Jurkat, Clone E6-1 (cell line): Measurements from ENCODE around the gene SPAG16. TPM values are rescaled to one million over a fixed set of nuclear protein-coding genes. Genes with fewer than 3 reads are reported as not detected.

Source experiments
- DNase-seq: peaks from one replicate; pipeline ENCODE4 v3.0.0-alpha.2; 2011; ENCODE audit warnings: low read depth, low spot score
- H3K4me3 ChIP-seq: 2 replicates; pipeline ENCODE4 v1.5.1; 2011; ENCODE audit warnings: mild to moderate bottlenecking, low read length, control low read depth, moderate library complexity
- polyA plus RNA-seq: library from polyadenylated mRNA; unstranded; fragments of >200 nt; gene quantifications from one replicate; pipeline ENCODE4 v1.2.1, GENCODE V29; 2012; ENCODE audit warnings: missing spikeins; ENCODE audit not compliant: insufficient read length, insufficient read depth

SPAG16 gene
- polyA plus RNA-seq: 9.9 TPM

DNA sequence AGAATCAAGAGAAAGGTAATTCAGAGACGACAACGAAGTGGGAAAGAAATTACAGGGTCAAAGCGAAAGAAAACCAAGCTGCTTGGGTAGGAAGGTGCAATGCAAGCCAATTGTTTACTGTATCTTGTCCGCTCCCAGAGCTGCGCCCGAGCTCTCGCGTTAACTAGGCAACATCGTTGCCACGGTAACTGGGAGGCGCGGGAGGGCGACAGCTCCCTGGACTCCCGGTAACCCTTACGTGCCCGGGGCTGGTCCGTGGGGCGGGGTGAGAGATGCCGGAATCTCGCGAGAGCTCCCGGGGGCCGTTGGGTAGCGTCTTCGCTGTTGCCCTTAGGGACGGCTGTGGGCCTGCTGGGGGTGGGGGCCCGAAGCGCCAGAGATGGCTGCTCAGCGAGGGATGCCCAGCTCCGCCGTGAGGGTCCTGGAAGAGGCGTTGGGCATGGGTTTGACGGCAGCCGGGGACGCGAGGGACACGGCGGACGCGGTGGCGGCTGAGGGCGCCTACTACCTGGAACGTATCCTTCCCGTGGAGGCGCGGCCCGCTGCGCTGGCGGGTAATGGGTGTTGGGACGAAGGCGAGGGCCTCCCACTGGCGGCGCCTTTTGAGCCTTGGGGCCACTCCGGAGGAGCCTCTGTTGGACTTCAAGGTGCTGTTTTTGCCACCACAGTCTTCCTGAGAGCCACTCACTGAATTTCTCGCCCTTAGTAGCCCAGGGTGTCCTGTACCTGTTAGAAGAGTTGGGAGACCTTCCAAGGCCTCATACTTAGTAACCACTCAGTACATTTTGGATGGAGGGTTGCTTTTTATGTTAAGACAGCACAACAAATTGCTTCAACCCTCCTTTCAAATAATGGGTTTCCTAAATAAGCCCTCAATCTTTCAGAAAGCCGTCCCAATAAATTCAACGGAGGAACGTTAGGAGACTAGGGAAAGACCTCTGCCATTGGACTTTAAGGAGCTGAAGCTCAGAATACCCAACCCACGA, at the start of gene SPAG16:
SPAG16 (plus strand) TSS at position 360 of the 986 bp plus-strand sequence.
- peak; percentile 90 for DNase-seq
- H3K4me3 ChIP-seq: peak within 1 kb of the TSS; percentile 56

DNA sequence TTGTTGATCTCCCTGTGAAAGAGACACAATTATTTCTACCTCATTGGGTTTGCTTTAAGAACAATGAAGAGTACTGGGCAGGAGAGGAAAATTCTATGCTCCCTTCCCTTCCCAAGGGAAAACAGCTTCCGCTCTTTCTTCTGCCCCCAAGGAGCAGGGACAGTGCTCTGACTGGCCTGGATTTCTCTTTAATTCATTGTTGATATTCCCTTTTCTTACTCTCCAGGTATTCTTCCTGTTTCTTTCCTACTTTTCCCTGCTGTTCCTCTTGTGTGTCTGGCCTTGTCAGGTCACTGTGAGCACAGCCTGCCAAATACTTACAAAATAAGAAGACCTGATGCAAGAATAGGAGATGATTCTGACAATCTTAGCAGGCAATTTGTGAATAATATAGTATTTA, 49.6 kb upstream of the SPAG16 start:
- no peak for DNase-seq
- H3K4me3 ChIP-seq: no peak overlapping the region

DNA sequence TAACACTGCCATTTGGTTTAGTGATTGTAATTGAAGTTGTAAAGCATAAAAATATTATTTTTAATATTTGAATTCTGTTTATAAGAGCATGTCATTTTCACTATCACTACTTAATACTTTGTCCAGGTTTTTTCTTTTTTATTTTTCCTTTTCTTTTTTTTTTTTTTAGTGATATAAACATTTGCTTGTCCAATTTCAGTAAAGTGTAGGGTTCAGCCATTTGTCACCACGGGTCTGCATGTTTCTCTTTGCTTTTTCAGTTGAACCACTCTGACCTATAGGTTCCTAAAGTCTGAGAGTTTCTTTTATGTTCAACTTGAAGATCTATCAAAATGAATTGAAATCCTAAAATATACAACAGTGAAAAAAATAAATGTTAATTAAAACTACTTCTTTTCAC, 48.5 kb upstream of the SPAG16 start:
- no peak overlapping the region for H3K4me3 ChIP-seq

DNA sequence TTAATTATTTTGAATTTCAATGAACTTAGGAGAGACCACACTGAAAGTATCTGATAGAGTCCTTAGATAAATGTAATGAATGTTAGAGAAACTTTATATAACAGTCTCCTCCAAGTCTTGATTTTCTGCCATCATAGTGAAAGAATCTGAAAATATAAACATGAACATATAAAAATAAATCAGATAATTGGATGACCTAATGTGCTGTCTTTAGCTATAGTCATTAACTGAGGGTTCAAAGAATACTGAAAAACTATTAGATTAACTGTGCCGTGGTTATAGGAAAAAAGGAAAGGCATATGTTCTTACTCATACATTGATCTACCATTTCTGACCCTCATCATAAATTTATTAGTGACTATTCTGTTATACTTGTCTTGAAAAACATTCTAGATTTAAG, 47.0 kb upstream of the SPAG16 start:
- H3K4me3 ChIP-seq: peak overlapping the region; percentile 29
- DNase-seq: no peak

More for the DNA sequence above, 48.5 kb upstream of the SPAG16 start:
- no peak for DNase-seq

DNA sequence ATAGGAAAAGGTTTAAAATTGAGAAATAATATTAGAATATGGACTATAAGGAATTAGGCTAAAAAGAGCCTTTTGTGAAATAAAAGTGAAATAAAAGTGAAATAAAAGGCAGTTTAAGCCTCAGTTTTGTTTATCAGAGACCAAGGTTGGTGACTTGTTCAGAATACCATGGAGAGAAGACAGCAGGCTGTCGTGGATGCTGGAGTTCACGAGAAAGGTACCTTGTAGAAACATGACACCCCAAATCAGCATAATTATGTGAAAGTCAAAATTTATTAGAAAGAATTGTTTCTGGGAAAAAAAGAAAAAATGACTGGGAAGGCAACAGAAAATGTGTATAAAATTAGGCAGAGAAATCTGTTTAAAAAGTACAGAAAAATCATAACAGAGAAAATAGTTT, 46.5 kb upstream of the SPAG16 start:
- DNase-seq: no peak
- H3K4me3 ChIP-seq: peak overlapping the region; percentile 29

DNA sequence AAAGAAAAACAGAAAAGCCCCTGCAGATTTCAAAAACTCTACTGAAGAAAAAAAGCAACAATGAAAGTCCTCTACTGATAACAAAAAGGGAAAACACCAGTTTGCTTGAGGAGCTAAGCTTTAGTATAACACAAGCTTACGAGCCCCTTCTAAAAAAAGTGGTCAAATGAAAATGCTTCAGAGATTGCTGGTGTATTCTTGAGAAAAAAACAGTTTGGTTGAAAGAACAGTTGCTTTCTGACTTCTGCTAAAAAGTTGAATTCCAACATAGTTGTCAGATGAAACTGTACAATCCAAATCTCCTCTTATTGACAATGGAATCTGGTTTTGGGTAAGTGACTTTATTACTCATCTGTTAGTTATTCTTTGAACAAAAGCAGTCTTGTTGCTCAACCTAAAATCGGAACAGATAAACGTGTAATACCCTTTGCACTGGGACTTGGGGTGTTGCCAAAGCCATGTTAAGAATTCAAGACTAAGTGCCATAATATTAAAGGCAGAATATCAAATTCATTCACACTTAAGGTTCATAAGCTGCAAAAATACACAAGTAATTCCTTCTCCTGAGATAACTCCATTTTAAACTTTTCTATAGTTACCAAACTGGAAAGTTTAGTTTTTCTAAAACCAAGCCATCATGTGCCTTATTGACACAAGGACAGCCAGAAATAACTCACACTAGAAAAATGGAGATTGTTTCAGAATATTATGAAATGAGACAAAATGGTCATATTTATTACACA, 45.3 kb upstream of the SPAG16 start:
- H3K4me3 ChIP-seq: peak overlapping the region; percentile 29
- peak; percentile 81 for DNase-seq

DNA sequence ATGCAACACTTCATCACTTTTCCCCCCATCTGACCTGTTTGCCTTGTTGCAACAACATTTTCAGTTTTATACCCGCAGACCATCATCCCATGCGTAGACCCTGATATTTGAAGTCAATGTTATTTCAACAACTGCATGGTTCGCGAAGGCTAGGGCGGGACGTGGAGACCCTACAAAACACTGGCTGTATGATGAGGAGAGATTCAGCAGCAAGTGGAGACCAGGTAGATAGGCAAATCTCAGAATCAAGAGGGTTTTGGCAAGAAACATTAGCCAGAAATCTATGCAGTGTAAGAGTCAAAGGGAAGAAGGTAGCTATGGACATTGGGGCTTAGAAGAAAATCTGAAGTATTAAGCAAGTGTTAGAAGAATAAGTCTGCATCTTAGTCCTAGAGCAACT, 42.4 kb upstream of the SPAG16 start:
- H3K4me3 ChIP-seq: no peak overlapping the region
- DNase-seq: no peak

DNA sequence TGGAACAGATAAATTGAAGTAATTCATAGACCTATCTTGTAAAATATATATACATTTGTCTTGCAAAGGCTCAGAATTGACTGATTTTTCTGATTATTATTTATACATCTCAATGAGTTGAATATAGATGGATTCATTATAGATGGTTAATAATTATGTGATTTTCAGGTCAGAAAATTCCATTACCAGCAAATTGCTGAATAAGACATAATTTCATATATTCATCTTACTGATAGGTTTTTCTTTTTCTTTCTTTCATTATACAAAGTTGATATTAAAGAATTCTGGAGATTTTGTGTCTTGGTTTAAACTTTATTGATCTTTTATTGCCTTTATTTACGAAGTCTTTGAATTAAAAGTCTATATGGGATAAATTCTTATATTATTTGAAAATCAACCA, 41.6 kb upstream of the SPAG16 start:
- DNase-seq: no peak
- H3K4me3 ChIP-seq: no peak overlapping the region

DNA sequence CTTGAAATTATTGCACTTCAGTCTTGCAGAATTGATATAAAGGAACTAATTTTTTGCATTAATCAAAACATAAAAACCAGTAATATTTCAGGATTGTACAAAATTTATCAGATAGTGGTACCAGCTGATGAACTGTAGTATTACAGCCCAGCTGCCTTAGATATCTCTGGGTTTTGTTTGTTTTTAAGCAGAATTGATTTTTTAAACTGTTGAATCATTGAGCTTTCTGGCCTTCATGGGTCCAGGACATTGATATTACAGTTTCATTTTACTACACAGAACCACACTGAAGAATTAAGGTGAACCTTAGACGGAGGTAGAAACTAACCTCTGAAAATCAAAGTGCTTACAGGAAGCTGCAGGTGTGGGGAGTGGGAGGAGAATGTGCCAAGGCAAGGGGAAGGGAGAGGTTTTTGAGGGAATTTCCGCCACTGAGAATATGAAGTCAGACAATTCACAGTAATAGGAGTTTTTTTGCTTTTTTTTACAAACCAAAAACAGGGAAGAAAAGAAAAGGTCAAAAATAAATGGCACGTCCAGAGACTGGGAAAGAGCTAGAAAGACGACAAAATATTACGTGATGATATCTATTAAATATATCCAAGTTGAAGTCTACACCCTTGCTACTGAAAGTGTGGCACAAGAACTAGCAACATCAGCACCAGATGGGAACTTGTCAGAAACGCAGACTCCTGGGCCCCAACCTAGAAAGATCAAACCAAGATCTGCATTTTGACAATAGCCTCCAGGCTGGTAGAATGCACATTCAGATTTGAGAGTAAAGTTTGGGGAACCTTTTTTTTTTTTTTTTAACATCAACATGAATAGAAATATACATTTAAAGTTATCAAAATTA, 40.8 kb upstream of the SPAG16 start:
- DNase-seq: peak; percentile 75
- H3K4me3 ChIP-seq: peak overlapping the region; percentile 9

DNA sequence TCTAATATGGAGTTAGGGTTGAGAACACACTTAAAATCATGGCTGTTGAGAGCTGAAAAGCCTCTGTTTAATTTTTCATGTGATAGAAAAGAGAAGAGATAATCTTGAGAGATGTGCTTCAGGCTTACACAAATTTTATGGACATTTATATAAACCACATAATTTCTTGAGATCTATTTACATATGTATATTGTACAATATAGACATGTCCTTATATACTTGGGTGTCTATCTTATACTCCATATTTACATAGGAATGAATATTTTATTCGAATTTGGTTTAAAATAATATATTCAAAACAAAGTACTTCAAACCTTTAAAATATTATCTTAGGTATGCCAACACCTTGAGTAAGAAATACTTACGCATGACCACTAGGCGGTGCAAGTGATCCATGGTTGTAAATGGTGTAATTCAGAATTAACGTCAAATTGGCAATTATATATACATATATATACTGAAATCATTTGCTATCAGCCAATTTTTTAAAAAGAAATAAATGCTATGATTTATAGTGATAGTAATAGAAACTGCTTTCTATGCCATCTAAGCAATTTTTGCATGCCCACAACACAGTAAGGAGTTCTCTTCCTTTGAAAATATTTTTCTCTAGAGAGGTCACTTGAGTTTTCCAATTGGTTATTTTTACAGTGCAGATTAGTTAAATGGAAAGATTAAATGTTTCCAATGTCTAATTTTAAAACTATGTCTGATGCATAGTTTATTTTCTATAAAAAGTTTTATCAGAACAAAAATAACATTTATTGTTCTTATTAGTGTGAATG, 37.6 kb upstream of the SPAG16 start:
- no peak overlapping the region for H3K4me3 ChIP-seq
- DNase-seq: no peak

DNA sequence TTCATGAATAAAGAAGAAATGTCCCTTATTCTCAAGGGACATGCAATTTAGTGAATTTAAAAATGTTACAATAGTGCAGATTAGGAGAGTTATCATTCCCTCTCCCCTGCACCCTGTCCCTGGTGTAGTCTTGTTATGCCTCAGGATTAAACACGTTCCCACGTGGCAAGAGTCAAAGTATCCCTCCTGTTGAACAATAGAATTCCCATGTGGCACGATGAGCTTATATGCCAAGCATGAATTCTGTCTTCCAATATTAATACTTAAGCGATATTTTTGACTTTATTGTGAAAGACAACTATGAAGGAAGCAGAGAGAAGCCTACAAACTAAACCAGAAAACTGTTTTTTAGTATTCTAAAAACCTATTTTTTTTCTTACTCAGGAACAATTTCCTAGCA, 36.7 kb upstream of the SPAG16 start:
- no peak for DNase-seq
- H3K4me3 ChIP-seq: no peak overlapping the region

DNA sequence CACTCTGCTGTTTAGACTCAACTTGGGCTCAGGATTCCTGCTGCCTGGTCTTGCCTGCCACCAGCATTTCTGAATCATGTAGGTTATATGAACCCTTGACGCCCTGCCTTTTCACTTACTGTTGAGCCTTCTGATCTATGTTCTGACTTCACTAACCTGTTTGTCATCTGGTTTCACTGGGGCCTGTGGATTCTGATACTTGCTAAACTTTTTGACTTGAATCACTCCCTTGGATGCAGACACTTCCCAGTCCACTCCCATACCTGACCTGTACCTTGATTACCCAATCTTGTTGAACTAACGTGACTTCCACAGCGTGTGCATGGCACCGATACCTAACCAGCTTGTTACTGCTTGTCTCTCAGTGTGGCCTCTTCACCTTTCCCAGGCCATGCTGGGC, 35.6 kb upstream of the SPAG16 start:
- H3K4me3 ChIP-seq: no peak overlapping the region
- no peak for DNase-seq

DNA sequence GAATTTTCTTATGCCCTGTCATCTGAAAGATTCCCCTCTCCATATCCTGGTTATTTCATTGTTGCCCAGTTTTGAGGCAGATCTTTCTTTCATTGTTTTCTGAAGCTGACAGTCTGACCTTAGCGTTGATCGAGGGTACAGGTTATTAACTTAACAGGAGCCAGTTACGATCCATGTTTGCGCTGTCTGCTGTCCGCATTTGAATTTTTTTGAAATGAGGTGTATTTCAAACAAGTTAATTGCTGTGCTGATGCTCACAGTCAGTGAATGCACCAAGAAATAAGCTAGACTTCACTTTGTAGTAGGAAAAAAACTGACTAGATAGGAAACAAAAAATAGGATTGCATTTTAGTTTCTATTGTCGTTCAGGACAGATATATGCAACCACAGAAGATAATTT, 34.8 kb upstream of the SPAG16 start:
- DNase-seq: no peak
- no peak overlapping the region for H3K4me3 ChIP-seq

DNA sequence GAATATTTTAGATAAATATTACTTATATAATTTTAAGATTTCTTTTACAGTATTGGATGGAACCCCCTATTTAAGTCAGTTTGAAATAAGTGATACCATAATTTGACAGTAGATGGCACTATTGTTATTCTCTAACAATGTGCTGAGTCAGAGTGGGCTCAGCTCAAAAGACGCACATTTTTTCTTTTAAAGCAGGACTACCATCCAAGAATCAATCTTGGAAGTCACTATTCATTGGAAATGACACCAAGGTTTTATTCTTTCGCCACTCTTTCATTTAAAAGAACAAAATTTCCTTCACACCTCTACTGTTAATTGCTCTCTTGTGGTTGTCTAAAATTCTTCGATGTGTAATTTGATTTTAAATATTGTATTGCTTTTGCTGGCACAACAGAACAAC, 32.6 kb upstream of the SPAG16 start:
- DNase-seq: peak; percentile 83

DNA sequence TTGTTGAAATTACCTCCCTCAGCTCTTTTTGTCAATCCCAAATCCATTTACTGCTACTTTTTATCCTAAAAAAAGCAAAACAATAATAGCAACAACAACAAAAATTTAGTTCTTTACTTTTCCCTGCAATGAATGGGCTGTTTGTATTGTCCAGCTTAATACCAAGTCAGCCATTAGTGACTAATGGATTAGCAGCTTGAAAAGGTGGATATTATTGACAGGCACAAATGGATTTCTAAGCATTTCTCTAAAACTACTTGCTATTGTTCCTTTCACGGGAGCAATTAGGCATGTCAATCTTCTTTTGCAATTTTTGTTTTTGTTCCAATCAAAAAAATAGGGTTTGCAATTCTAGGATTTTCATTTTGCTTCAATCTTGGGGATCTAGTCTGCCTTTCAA, 32.1 kb upstream of the SPAG16 start:
- no peak for DNase-seq

More for the DNA sequence above, 32.6 kb upstream of the SPAG16 start:
- H3K4me3 ChIP-seq: no peak overlapping the region

DNA sequence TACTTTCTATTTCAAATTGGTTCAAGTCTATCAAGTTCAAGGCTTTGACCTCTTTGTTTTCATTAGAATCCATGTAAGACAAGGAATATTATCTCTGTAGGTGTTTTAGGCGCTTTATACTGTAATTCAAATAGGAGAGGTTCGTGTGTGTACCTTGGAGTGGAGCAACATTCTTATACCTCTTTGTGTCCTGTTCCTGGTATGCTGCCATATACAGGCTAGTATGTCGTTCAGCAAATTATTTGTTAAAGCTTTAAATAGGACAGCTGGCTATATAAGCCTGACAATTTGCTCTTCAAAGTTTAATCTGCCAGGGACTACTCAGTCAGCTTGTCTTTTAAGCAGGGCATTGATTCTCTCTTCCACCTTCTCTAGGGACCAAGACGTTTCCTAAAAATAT, 31.1 kb upstream of the SPAG16 start:
- no peak for DNase-seq
- H3K4me3 ChIP-seq: no peak overlapping the region

More for the DNA sequence above, 32.1 kb upstream of the SPAG16 start:
- no peak overlapping the region for H3K4me3 ChIP-seq

DNA sequence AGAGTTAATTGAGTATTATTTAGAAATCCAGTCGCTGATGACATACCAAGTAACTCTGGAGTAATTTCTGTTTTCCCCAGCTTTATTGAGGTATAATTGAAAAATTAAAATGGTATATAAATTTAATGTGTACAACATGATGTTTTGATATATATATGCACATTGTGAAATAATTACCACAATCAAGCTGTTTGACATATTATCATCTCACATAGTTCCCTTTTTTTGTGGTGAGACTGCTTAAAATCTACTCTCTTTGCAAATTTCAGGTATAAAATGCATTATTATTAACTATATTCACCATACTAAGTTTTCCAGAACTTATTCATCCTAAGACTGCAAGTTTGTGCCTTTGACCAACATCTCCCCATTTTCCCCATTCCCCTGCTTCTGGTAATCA, 25.0 kb upstream of the SPAG16 start:
- no peak for DNase-seq
- H3K4me3 ChIP-seq: no peak overlapping the region

DNA sequence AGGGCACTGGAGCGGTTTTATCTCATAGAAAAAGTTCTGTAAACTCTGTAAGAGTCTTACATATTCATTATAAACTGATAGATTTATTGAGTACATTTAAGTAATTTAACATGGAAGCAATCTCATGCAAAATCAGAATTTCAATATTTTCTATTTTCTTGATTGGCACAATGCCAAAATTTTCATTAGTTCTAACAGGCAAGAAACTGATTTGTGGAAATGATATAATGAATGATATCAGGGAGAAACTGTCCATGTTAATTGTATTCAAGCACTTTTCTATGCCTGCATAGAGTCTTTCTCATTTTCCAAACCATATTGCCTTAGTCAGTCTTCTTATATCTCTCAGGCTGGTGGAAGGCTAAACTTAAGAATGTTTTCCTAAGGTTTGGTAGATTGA, 23.0 kb upstream of the SPAG16 start:
- no peak for DNase-seq

DNA sequence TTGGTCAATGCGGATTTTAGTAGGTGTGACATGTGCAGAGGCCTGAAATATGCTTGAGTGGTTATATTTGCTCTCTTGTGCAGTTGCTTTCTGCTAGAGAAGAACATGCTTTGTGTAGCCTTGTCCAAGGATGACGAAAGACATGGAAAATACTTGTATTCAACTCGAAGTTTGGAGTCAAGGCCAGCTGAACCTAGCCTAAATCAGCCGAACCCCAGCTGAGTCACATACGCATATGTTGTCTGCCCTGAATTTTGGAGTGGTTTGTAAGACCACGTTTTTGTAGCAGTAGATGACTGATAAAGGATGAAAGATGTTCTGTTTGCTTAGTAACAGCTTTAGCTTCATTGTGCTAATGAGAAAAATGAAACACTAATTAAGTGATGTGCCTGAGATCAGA, 22.5 kb upstream of the SPAG16 start:
- DNase-seq: no peak
- H3K4me3 ChIP-seq: no peak overlapping the region

More for the DNA sequence above, 23.0 kb upstream of the SPAG16 start:
- no peak overlapping the region for H3K4me3 ChIP-seq
